C4-2B (cell line): ENCODE measurements around the gene TFPI.

Experiments used
- CTCF ChIP-seq: fragments of 450-650 bp; conservative IDR thresholded peaks from 2 replicates; pipeline ENCODE4 v1.5.1; 2017; ENCODE audit warnings: mild to moderate bottlenecking
- ZFX ChIP-seq: fragments of 450-650 bp; IDR thresholded peaks from 2 replicates; pipeline ENCODE4 v1.6.1; 2017

DNA sequence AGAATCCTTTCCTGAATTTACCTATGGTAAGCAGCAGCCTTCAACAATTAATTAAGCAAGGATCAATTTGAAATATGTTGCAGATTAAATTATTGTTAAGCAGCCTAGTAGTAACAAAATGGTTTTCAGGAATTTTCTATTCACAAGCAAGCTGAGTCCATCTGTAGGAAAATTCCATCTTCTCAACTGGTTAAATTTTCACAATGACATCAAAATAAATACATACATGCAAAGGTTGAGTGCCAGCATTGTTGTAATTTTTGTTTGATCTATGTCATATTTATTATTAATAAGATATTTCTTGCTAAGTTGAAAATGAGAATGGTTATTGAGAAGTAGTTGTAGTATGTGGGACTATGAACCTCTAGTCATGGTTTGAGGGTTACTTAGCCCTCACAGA lies 15.3 kb upstream of the TFPI start:
- TF ChIP-seq CTCF (no peak), ZFX (no peak)
